GM18858 (cell line): ENCODE data around the gene NABP1.
A peak's percentile ranks its signal among the peaks of the same experiment; 100 is the strongest.
"Not testable (repeated sequence)": the region's sequence is repeated elsewhere in the genome, so short reads cannot be mapped to it uniquely, and the experiment has no call there.

Experiments
- ATAC-seq: cut with Tn5 transposase; IDR thresholded peaks from one replicate; pipeline ENCODE4 v1.9.1; 2021; ENCODE audit not compliant: unreplicated experiment

The NABP1 gene

GRCh38 chr2:191677646-191678436 lies at the start of gene NABP1:
Gene NABP1, plus strand, starts transcription at chr2:191678136. Its CDS starts 479 bp downstream, at chr2:191678615.
- ATAC-seq, result peak; percentile 33

- ATAC-seq, result peak; percentile 49
Observed at GRCh38 chr2:191629001-191629453, 48.9 kb upstream of the NABP1 start.

- ATAC-seq, result no peak
Observed at GRCh38 chr2:191629976-191630712, 47.8 kb upstream of the NABP1 start.

GRCh38 chr2:191631754-191632153 lies 46.2 kb upstream of the NABP1 start:
- no peak for ATAC-seq

- no peak for ATAC-seq
Observed at GRCh38 chr2:191632426-191632825, 45.5 kb upstream of the NABP1 start.

GRCh38 chr2:191634791-191635190 lies 43.1 kb upstream of the NABP1 start:
- ATAC-seq, result no peak

- ATAC-seq, result peak; percentile 85
Observed at GRCh38 chr2:191635333-191636234, 42.4 kb upstream of the NABP1 start.

GRCh38 chr2:191636235-191636543 lies 41.7 kb upstream of the NABP1 start:
- no peak for ATAC-seq

GRCh38 chr2:191636586-191636985 lies 41.4 kb upstream of the NABP1 start:
- no peak for ATAC-seq

GRCh38 chr2:191637182-191638078 lies 40.5 kb upstream of the NABP1 start:
- peak; percentile 68 for ATAC-seq

GRCh38 chr2:191638079-191638801 lies 39.7 kb upstream of the NABP1 start:
- peak; percentile 1 for ATAC-seq

GRCh38 chr2:191638802-191639172 lies 39.1 kb upstream of the NABP1 start:
- no peak for ATAC-seq

GRCh38 chr2:191641609-191642008 lies 36.3 kb upstream of the NABP1 start:
- ATAC-seq, result no peak

GRCh38 chr2:191642541-191642940 lies 35.4 kb upstream of the NABP1 start:
- peak; percentile 30 for ATAC-seq

GRCh38 chr2:191643429-191643828 lies 34.5 kb upstream of the NABP1 start:
- no peak for ATAC-seq

GRCh38 chr2:191644613-191645012 lies 33.3 kb upstream of the NABP1 start:
- ATAC-seq, result not testable (repeated sequence)

GRCh38 chr2:191645032-191645431 lies 32.9 kb upstream of the NABP1 start:
- ATAC-seq, result no peak

GRCh38 chr2:191645434-191646162 lies 32.3 kb upstream of the NABP1 start:
- ATAC-seq, result no peak
